Measurements from ENCODE around the gene DAPK2. TPM values are rescaled to one million over a fixed set of nuclear protein-coding genes. Genes with fewer than 3 reads are reported as not detected.

The DAPK2 gene
- total and polyA plus RNA-seq, 2 of the 13 experiments (the other 11 are each of a cell fraction or from before 2014, with no cell fraction given): 0.33 to 0.63 TPM

- TF ChIP-seq RAD21 (CRISPR knock-in tag; IDR thresholded peaks at IDR 0.05) (peak; percentile 89), ZNF879 (CRISPR knock-in tag; IDR thresholded peaks at IDR 0.05) (no peak), SALL1 (CRISPR knock-in tag; IDR thresholded peaks at IDR 0.05) (peak; percentile 43; the same call in 1 of the 2 replicates), ZNF878 (CRISPR knock-in tag; IDR thresholded peaks at IDR 0.05) (0 out of 2 replicates have a peak, but pooled peaks have one; percentile 29), SMC3 (IDR thresholded peaks at IDR 0.05; ENCODE audit: low read length) (peak; percentile 94), RXRB (CRISPR knock-in tag; IDR thresholded peaks at IDR 0.05; ENCODE audit: borderline replicate concordance) (peak; percentile 21; the same call in 1 of the 2 replicates), STAG1 (CRISPR knock-in tag; IDR thresholded peaks at IDR 0.05) (peak; percentile 93), ZSCAN9 (CRISPR knock-in tag; IDR thresholded peaks at IDR 0.05; ENCODE audit: borderline replicate concordance) (no peak), ZBTB3 (CRISPR knock-in tag; IDR thresholded peaks at IDR 0.05; ENCODE audit: borderline replicate concordance, low read depth) (no peak), CTCF (CRISPR knock-in tag; IDR thresholded peaks at IDR 0.05) (peak; percentile 88), SMYD3 (CRISPR knock-in tag; IDR thresholded peaks at IDR 0.05) (no peak), KLF12 (CRISPR knock-in tag; IDR thresholded peaks at IDR 0.05; ENCODE audit: borderline replicate concordance) (peak; percentile 37; the same call in 1 of the 2 replicates)
- TF ChIP-seq, protein P1, sequence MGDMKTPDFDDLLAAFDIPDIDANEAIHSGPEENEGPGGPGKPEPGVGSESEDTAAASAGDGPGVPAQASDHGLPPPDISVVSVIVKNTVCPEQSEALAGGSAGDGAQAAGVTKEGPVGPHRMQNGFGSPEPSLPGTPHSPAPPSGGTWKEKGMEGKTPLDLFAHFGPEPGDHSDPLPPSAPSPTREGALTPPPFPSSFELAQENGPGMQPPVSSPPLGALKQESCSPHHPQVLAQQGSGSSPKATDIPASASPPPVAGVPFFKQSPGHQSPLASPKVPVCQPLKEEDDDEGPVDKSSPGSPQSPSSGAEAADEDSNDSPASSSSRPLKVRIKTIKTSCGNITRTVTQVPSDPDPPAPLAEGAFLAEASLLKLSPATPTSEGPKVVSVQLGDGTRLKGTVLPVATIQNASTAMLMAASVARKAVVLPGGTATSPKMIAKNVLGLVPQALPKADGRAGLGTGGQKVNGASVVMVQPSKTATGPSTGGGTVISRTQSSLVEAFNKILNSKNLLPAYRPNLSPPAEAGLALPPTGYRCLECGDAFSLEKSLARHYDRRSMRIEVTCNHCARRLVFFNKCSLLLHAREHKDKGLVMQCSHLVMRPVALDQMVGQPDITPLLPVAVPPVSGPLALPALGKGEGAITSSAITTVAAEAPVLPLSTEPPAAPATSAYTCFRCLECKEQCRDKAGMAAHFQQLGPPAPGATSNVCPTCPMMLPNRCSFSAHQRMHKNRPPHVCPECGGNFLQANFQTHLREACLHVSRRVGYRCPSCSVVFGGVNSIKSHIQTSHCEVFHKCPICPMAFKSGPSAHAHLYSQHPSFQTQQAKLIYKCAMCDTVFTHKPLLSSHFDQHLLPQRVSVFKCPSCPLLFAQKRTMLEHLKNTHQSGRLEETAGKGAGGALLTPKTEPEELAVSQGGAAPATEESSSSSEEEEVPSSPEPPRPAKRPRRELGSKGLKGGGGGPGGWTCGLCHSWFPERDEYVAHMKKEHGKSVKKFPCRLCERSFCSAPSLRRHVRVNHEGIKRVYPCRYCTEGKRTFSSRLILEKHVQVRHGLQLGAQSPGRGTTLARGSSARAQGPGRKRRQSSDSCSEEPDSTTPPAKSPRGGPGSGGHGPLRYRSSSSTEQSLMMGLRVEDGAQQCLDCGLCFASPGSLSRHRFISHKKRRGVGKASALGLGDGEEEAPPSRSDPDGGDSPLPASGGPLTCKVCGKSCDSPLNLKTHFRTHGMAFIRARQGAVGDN (CRISPR knock-in tag; IDR thresholded peaks at IDR 0.05): peak; percentile 16; the same call in 1 of the 2 replicates
- TF ChIP-seq, protein P2, sequence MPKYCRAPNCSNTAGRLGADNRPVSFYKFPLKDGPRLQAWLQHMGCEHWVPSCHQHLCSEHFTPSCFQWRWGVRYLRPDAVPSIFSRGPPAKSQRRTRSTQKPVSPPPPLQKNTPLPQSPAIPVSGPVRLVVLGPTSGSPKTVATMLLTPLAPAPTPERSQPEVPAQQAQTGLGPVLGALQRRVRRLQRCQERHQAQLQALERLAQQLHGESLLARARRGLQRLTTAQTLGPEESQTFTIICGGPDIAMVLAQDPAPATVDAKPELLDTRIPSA (CRISPR knock-in tag; IDR thresholded peaks at IDR 0.05; ENCODE audit: borderline replicate concordance): no peak
Measured at GRCh38 chr15:64067564-64068030, 21.3 kb upstream of the DAPK2 start (continued).

All from HepG2 (cell line).